Muscle layer of colon (tissue), 2 donors: ENCODE measurements around the gene SMYD2.
"Not testable (repeated sequence)": the region's sequence is repeated elsewhere in the genome, so short reads cannot be mapped to it uniquely, and the experiment has no call there.

Source experiments
- H3K27ac ChIP-seq: one replicate; pipeline ENCODE4 v1.7.0; 2013; ENCODE audit warnings: low read depth, mild to moderate bottlenecking, low read length, moderate library complexity
- H3K27me3 ChIP-seq, 2 donors: one replicate each; pipeline ENCODE4 v1.7.0; 2013; ENCODE audit warnings: low read length in 2 of 2, mild to moderate bottlenecking in 2 of 2; ENCODE audit not compliant: insufficient read depth in 2 of 2, control insufficient read depth in 1 of 2
- H3K36me3 ChIP-seq: one replicate; pipeline ENCODE4 v1.7.0; 2013; ENCODE audit warnings: mild to moderate bottlenecking, low read length; ENCODE audit not compliant: insufficient read depth
- H3K4me1 ChIP-seq: one replicate; pipeline ENCODE4 v1.7.0; 2013; ENCODE audit warnings: mild to moderate bottlenecking, low read length; ENCODE audit not compliant: insufficient read depth
- H3K4me3 ChIP-seq, 2 donors: one replicate each; pipeline ENCODE4 v1.7.0; 2013; ENCODE audit warnings: low read length in 2 of 2, low read depth in 1 of 2, mild to moderate bottlenecking in 1 of 2, moderate library complexity in 1 of 2
- H3K9ac ChIP-seq: one replicate; pipeline ENCODE4 v1.7.0; 2013; ENCODE audit warnings: low read length
- H3K9me3 ChIP-seq: one replicate; pipeline ENCODE4 v1.7.0; 2013; ENCODE audit warnings: mild to moderate bottlenecking, low read length
- donor health status: abdominal sarcoma.
- donor health status: Adenocarcinoma of cecum.

Gene SMYD2

DNA sequence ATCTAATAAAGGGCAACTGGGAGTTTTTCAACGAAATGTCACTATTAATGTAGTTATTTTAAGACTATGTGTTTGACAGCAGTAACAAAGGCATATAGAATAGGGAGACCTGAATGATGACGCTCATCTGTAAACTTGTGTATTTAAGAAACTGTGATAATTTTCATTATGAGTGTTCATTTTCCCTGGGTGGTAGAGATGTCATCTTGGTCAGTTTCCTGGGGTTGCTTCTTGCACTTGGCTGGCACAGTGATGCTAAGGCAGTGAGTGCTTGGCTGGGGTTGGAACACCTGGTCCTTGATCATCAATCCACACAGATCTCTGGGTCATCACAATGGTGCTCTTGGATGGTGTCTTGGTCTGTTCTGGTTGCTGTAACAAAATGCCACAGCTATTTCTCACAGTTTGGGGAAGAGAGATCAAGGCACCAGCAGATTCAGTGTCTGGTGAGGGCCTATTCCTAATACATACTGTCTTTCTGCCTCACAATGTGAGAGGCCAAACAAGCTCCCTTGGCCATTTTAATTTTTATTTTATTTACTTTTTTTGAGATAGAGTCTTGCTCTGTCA lies 7.9 kb upstream of the SMYD2 start:
- H3K9me3 ChIP-seq = no peaks in the 10 kb centered on the region
- H3K27ac ChIP-seq = no peak overlapping the region
- H3K27me3 ChIP-seq = peaks cover 7 to 19% of the 10 kb centered on the region in 2 donors
- H3K4me1 ChIP-seq = no peaks in the 10 kb centered on the region
- no peak overlapping the region for H3K9ac ChIP-seq
- no peak overlapping the region for H3K4me3 ChIP-seq
- H3K36me3 ChIP-seq = no peaks in the 10 kb centered on the region

DNA sequence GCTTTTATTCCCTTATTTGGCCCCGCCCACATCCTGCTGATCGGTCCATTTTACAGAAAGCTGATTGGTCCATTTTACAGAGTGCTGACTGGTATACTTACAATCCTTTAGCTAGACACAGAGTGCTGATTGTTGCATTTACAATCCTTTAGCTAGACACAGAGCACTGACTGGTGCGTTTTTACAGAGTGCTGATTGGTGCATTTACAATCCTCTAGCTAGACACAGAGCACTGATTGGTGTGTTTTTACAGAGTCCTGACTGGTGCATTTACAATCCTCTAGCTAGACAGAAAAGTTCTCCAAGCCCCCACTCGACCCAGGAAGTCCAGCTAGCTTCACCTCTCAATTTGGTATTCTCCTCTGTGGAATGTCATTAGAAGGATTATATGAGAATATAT lies 5.3 kb upstream of the SMYD2 start:
- H3K36me3 ChIP-seq, H3K27ac ChIP-seq: not testable (repeated sequence)

GRCh38 chr1:214276786-214277185 lies 4.2 kb upstream of the SMYD2 start:
- no peaks in the 10 kb centered on the region for H3K36me3 ChIP-seq
- H3K9ac ChIP-seq = no peak overlapping the region
- no peak overlapping the region for H3K27ac ChIP-seq
- peaks cover 0 to 4% of the 10 kb centered on the region in 2 donors for H3K27me3 ChIP-seq
- H3K4me1 ChIP-seq = peaks cover 7% of the 10 kb centered on the region
- H3K4me3 ChIP-seq = no peak overlapping the region
- H3K9me3 ChIP-seq = no peaks in the 10 kb centered on the region

More for the DNA sequence above, 5.3 kb upstream of the SMYD2 start:
- not testable (repeated sequence) for H3K4me3 ChIP-seq, H3K9me3 ChIP-seq, H3K4me1 ChIP-seq, H3K9ac ChIP-seq
- peaks cover 2 to 11% of the 10 kb centered on the region in 2 donors for H3K27me3 ChIP-seq

DNA sequence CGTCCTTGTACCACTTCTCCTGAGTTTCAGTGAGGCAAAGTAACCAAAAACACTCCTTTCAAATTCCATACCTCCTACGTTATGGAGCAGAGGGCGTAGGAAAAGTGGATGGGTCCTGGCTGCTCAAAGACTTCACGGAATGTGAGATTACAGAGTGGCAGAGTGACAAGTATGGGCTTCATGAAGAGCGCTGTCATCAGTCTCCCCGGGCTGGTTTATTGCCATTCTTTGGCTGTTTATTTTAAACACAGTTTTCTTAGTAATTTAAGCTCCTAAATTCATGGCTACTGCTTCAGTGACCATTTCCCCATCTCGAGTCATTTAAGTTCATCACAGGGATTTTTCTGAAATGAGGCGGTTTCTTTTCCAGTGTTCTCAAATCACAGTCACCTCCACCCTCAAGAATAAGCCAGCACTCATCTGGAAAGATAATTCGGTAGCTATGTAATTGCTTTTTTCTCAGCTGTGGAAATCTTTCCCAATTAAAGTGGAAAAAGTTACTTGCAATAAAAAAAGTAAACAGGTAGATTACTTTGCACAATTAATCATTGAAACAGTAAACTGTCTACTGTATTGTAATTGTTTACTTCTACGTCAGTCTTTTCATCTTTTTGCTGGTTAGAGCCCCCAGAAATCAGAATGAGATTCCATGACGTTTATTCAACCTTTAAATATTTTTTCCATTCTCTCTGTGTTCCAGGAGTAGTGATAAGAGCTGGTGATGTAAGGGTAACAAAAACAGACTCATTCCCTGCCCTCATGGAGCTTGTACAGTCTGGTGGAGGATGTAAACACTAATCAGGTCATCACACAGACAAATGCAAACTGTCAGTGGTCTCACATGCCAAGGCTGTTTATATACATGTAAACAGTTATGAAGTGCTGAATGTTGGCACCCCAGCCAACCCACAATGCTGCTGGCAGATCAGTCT lies 3.0 kb upstream of the SMYD2 start:
- Histone ChIP-seq H3K27me3 (no peaks in the 10 kb centered on the region), H3K4me1 (peaks cover 7% of the 10 kb centered on the region), H3K9ac (no peak overlapping the region), H3K36me3 (no peaks in the 10 kb centered on the region), H3K9me3 (no peaks in the 10 kb centered on the region), H3K27ac (no peak overlapping the region), H3K4me3 (no peak overlapping the region)

- peak overlapping the region; percentile 71 for H3K9ac ChIP-seq
- H3K4me1 ChIP-seq = peaks cover 7% of the 10 kb centered on the region
- H3K27me3 ChIP-seq = no peaks in the 10 kb centered on the region
- peak overlapping the region; percentile 69 to 95 for H3K4me3 ChIP-seq
- H3K9me3 ChIP-seq = no peaks in the 10 kb centered on the region
- H3K36me3 ChIP-seq = no peaks in the 10 kb centered on the region
- peak overlapping the region; percentile 79 for H3K27ac ChIP-seq
Observed at GRCh38 chr1:214280386-214281020, 456 bp upstream of the SMYD2 start.

DNA sequence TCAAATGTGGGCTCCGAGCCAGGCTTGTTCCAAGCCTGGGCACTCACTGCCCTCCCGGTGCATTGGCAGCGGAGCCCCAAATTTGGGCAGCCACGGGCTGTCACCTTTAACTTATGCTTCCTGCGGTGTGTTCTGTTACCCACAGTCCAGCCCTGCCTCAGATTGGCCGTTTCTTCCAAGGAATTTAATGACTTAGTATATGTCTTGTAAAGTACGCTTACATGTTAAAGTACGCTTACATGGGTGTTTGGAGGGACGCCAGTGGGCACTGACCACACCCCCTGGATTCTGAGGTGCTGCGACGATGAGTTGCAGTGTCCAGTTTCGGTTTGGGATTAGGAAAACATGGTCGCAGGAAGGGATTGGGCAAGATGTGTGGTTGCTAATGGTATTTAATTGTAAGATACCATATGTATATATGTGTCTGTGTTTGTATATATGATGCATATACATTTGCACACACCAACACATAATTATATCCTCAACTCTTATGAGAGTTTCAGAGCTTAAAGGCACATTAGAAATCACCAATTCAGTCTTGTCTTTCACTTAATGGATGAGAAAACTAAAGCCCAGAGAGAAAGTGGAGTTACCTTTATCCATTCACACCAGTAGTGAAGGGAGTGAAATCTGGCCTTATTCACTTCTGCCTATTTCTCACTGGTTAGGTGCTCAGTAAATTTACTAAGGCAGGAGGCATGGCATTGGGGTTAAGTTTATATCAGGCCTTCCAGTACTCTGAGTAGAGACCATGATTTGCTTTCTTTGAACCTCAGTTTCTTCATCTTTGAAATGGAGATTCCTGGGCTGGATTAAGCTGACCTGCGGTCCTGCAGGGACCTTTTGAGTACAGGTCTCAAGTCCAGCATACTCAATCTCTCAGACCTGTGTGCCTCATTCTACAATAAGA lies 1.0 kb downstream of the SMYD2 start:
- Histone ChIP-seq H3K9me3 (no peaks in the 10 kb centered on the region), H3K4me1 (peaks cover 7% of the 10 kb centered on the region), H3K36me3 (no peaks in the 10 kb centered on the region), H3K4me3 (peak overlapping the region; percentile 93 to 96), H3K27ac (peak overlapping the region; percentile 87), H3K9ac (no peak overlapping the region), H3K27me3 (no peaks in the 10 kb centered on the region)

GRCh38 chr1:214282630-214283242 lies 1.8 kb downstream of the SMYD2 start:
- no peaks in the 10 kb centered on the region for H3K27me3 ChIP-seq
- H3K36me3 ChIP-seq = no peaks in the 10 kb centered on the region
- no peak overlapping the region for H3K27ac ChIP-seq
- H3K4me1 ChIP-seq = peaks cover 7% of the 10 kb centered on the region
- H3K4me3 ChIP-seq = no peak overlapping the region
- no peaks in the 10 kb centered on the region for H3K9me3 ChIP-seq
- H3K9ac ChIP-seq = no peak overlapping the region

GRCh38 chr1:214285610-214286440 lies 4.9 kb downstream of the SMYD2 start:
- H3K9me3 ChIP-seq = no peaks in the 10 kb centered on the region
- H3K4me3 ChIP-seq = no peak overlapping the region
- no peak overlapping the region for H3K9ac ChIP-seq
- no peak overlapping the region for H3K27ac ChIP-seq
- no peaks in the 10 kb centered on the region for H3K36me3 ChIP-seq
- no peaks in the 10 kb centered on the region for H3K4me1 ChIP-seq
- no peaks in the 10 kb centered on the region for H3K27me3 ChIP-seq

- Histone ChIP-seq H3K27me3 (no peaks in the 10 kb centered on the region), H3K4me3 (no peak overlapping the region), H3K4me1 (no peaks in the 10 kb centered on the region), H3K9me3 (no peaks in the 10 kb centered on the region), H3K36me3 (no peaks in the 10 kb centered on the region), H3K9ac (no peak overlapping the region), H3K27ac (no peak overlapping the region)
Observed at GRCh38 chr1:214287884-214288283, 6.9 kb downstream of the SMYD2 start.

GRCh38 chr1:214289574-214290272 lies 8.8 kb downstream of the SMYD2 start:
- no peaks in the 10 kb centered on the region for H3K4me1 ChIP-seq
- no peak overlapping the region for H3K27ac ChIP-seq
- no peaks in the 10 kb centered on the region for H3K36me3 ChIP-seq
- H3K27me3 ChIP-seq = no peaks in the 10 kb centered on the region
- no peaks in the 10 kb centered on the region for H3K9me3 ChIP-seq
- H3K9ac ChIP-seq = no peak overlapping the region
- H3K4me3 ChIP-seq = no peak overlapping the region
